Measurements from ENCODE around the gene SFMBT1.

GRCh38 chr3:52857133-52857532 lies 188.7 kb downstream of the SFMBT1 start:
- TF ChIP-seq CTCF (conservative IDR thresholded peaks at IDR 0.05 in 1 of 2, IDR thresholded peaks at IDR 0.05 in 1 of 2; ENCODE audit: extremely low read depth in 1 of 2, insufficient read depth in 1 of 2, low read depth in 1 of 2, low read length in 2 of 2), result no peak
- TF ChIP-seq EZH2 (IDR thresholded peaks at IDR 0.05; ENCODE audit: borderline replicate concordance, low read length), result no peak

Measured in mammary epithelial cell (primary cell).